ENCODE results near the gene LMOD1. TPM values are rescaled to one million over a fixed set of nuclear protein-coding genes. Genes with fewer than 3 reads are reported as not detected.
A peak's percentile ranks its signal among the peaks of the same experiment; 100 is the strongest.

Gene LMOD1
- polyA plus RNA-seq, 1 experiment, result 41.1 TPM

- no peak overlapping the region for H3K27ac ChIP-seq (ENCODE audit: low read depth, low read length)
- ChIA-PET POLR2A (interaction anchor here (0.5 to 1.2 kb wide), 3 partner anchors 9 to 79 kb away, joined by 3 to 8 read pairs (median 3); partner anchors contain the start of gene LMOD1), CTCF (interaction anchor here (0.5 to 8.4 kb wide), 24 partner anchors 9 to 366 kb away, joined by 3 to 61 read pairs (median 4); partner anchors contain the start of gene TIMM17A)
- DNase-seq (ENCODE audit: low read depth, low spot score), result no peak
- TF ChIP-seq CTCF (IDR thresholded peaks at IDR 0.05; ENCODE audit: low read depth, low read length), result peak; percentile 74
- H3K9me3 ChIP-seq (ENCODE audit: control insufficient read depth, insufficient read depth, low read length), result no peaks in the 10 kb centered on the region
- H3K27me3 ChIP-seq (ENCODE audit: control insufficient read depth, insufficient read depth, low read length), result no peaks in the 10 kb centered on the region
- no peak overlapping the region for H3K4me3 ChIP-seq (ENCODE audit: low read depth, low read length)
Measured at GRCh38 chr1:201877877-201878401, 68.4 kb downstream of the LMOD1 start.

GRCh38 chr1:201876148-201876818 lies 70.1 kb downstream of the LMOD1 start:
- DNase-seq (ENCODE audit: low read depth, low spot score), result no peak
- CTCF ChIA-PET, result interaction anchor here (0.7 to 7.1 kb wide), 7 partner anchors 11 to 346 kb away, joined by 3 to 33 read pairs (median 4); no protein-coding TSS in a partner anchor
- TF ChIP-seq CTCF (IDR thresholded peaks at IDR 0.05; ENCODE audit: low read depth, low read length), result peak; percentile 63
- H3K9me3 ChIP-seq (ENCODE audit: control insufficient read depth, insufficient read depth, low read length), result no peaks in the 10 kb centered on the region
- POLR2A ChIA-PET, result interaction anchor here (0.5 kb wide), 1 partner anchor 44 kb away, joined by 4 read pairs; no protein-coding TSS in a partner anchor
- no peak overlapping the region for H3K4me3 ChIP-seq (ENCODE audit: low read depth, low read length)
- no peaks in the 10 kb centered on the region for H3K27me3 ChIP-seq (ENCODE audit: control insufficient read depth, insufficient read depth, low read length)
- H3K27ac ChIP-seq (ENCODE audit: low read depth, low read length), result no peak overlapping the region

GRCh38 chr1:201874672-201875071 lies 71.7 kb downstream of the LMOD1 start:
- CTCF ChIA-PET, result interaction anchor here (0.7 to 2.9 kb wide), 5 partner anchors 22 to 344 kb away, joined by 3 to 10 read pairs (median 4); no protein-coding TSS in a partner anchor

GRCh38 chr1:201870397-201870796 lies 76.0 kb downstream of the LMOD1 start:
- POLR2A ChIA-PET, result no interaction called here
- Histone ChIP-seq H3K4me3 (ENCODE audit: low read depth, low read length) (no peak overlapping the region), H3K27ac (ENCODE audit: low read depth, low read length) (peak overlapping the region; percentile 31), H3K27me3 (ENCODE audit: control insufficient read depth, insufficient read depth, low read length) (no peaks in the 10 kb centered on the region), H3K9me3 (ENCODE audit: control insufficient read depth, insufficient read depth, low read length) (no peaks in the 10 kb centered on the region)
- DNase-seq (ENCODE audit: low read depth, low spot score), result peak; percentile 55
- CTCF ChIA-PET, result interaction anchor here (1.5 to 4.9 kb wide), 3 partner anchors 25 to 103 kb away, joined by 3 to 15 read pairs (median 4); no protein-coding TSS in a partner anchor
- no peak for TF ChIP-seq CTCF (IDR thresholded peaks at IDR 0.05; ENCODE audit: low read depth, low read length)

More at GRCh38 chr1:201874672-201875071, 71.7 kb downstream of the LMOD1 start:
- POLR2A ChIA-PET, result no interaction called here
- H3K27ac ChIP-seq (ENCODE audit: low read depth, low read length), result no peak overlapping the region
- H3K4me3 ChIP-seq (ENCODE audit: low read depth, low read length), result no peak overlapping the region
- no peaks in the 10 kb centered on the region for H3K27me3 ChIP-seq (ENCODE audit: control insufficient read depth, insufficient read depth, low read length)
- no peaks in the 10 kb centered on the region for H3K9me3 ChIP-seq (ENCODE audit: control insufficient read depth, insufficient read depth, low read length)
- DNase-seq (ENCODE audit: low read depth, low spot score), result no peak
- TF ChIP-seq CTCF (IDR thresholded peaks at IDR 0.05; ENCODE audit: low read depth, low read length), result no peak

GRCh38 chr1:201861448-201861847 lies 84.9 kb downstream of the LMOD1 start:
- no peaks in the 10 kb centered on the region for H3K27me3 ChIP-seq (ENCODE audit: control insufficient read depth, insufficient read depth, low read length)
- H3K9me3 ChIP-seq (ENCODE audit: control insufficient read depth, insufficient read depth, low read length), result no peaks in the 10 kb centered on the region
- DNase-seq (ENCODE audit: low read depth, low spot score), result no peak
- TF ChIP-seq CTCF (IDR thresholded peaks at IDR 0.05; ENCODE audit: low read depth, low read length), result no peak
- ChIA-PET CTCF (interaction anchor here (0.6 to 1.0 kb wide), 2 partner anchors 16 to 341 kb away, joined by 3 to 6 read pairs; no protein-coding TSS in a partner anchor), POLR2A (no interaction called here)
- H3K4me3 ChIP-seq (ENCODE audit: low read depth, low read length), result no peak overlapping the region
- H3K27ac ChIP-seq (ENCODE audit: low read depth, low read length), result no peak overlapping the region

Measured in AG04450 (cell line).